ENCODE data around the gene PTPRZ1. TPM values are rescaled to one million over a fixed set of nuclear protein-coding genes. Genes with fewer than 3 reads are reported as not detected.

Gene PTPRZ1
- total and polyA plus RNA-seq, 8 donors: 0.60 to 2.5 (median 0.98) TPM

GRCh38 chr7:122055073-122055472 is 182.1 kb downstream of the PTPRZ1 start:
- intact Hi-C loops (cut with DNase I): no loop called here
- no peak overlapping the region for H3K4me3 ChIP-seq
- H3K27me3 ChIP-seq: no peaks in the 10 kb centered on the region
- TF ChIP-seq CTCF (IDR thresholded peaks at IDR 0.05): no peak
- DNase-seq (no peak), ATAC-seq (no peak), FAIRE-seq (no peak)
- 51 to 54% methylated on average over 1 of the region's 1 CpG for WGBS, 2 donors
- H3K27ac ChIP-seq: no peak overlapping the region
- no peaks in the 10 kb centered on the region for H3K9me3 ChIP-seq
- no peaks in the 10 kb centered on the region for H3K36me3 ChIP-seq
- no peaks in the 10 kb centered on the region for H3K4me1 ChIP-seq

GRCh38 chr7:122056977-122057376 is 184.0 kb downstream of the PTPRZ1 start:
- no peak for TF ChIP-seq CTCF (IDR thresholded peaks at IDR 0.05)
- Histone ChIP-seq H3K27ac (no peak overlapping the region), H3K4me3 (no peak overlapping the region), H3K36me3 (no peaks in the 10 kb centered on the region), H3K9me3 (no peaks in the 10 kb centered on the region), H3K4me1 (no peaks in the 10 kb centered on the region), H3K27me3 (no peaks in the 10 kb centered on the region)
- intact Hi-C loops (cut with DNase I): no loop called here
- DNase-seq (no peak), FAIRE-seq (no peak), ATAC-seq (no peak)
- 81 to 84% methylated on average over 2 of the region's 2 CpGs for WGBS, 2 donors

- no peak for ATAC-seq
- Histone ChIP-seq H3K36me3 (no peaks in the 10 kb centered on the region), H3K9me3 (no peaks in the 10 kb centered on the region), H3K27me3 (no peaks in the 10 kb centered on the region), H3K4me1 (no peaks in the 10 kb centered on the region), H3K4me3 (no peak overlapping the region), H3K27ac (no peak overlapping the region)
- no peak for TF ChIP-seq CTCF (IDR thresholded peaks at IDR 0.05)
- intact Hi-C loops (cut with DNase I): no loop called here
- WGBS, 2 donors: 53 to 61% methylated on average over 4 of the region's 4 CpGs
- FAIRE-seq: no peak
- DNase-seq: no peak
Measured at GRCh38 chr7:122059542-122059941, 186.6 kb downstream of the PTPRZ1 start.

- intact Hi-C loops (cut with DNase I): no loop called here
- ATAC-seq (no peak), DNase-seq (no peak), FAIRE-seq (no peak)
- no peaks in the 10 kb centered on the region for H3K27me3 ChIP-seq
- no peaks in the 10 kb centered on the region for H3K9me3 ChIP-seq
- no peaks in the 10 kb centered on the region for H3K36me3 ChIP-seq
- no peak overlapping the region for H3K4me3 ChIP-seq
- TF ChIP-seq CTCF (IDR thresholded peaks at IDR 0.05): no peak
- no peaks in the 10 kb centered on the region for H3K4me1 ChIP-seq
- H3K27ac ChIP-seq: no peak overlapping the region
Measured at GRCh38 chr7:122063146-122063545, 190.2 kb downstream of the PTPRZ1 start.

- no peaks in the 10 kb centered on the region for H3K36me3 ChIP-seq
- H3K27me3 ChIP-seq: no peaks in the 10 kb centered on the region
- no peaks in the 10 kb centered on the region for H3K9me3 ChIP-seq
- no peak overlapping the region for H3K4me3 ChIP-seq
- TF ChIP-seq CTCF (IDR thresholded peaks at IDR 0.05): no peak
- intact Hi-C loops (cut with DNase I): no loop called here
- no peak overlapping the region for H3K27ac ChIP-seq
- no peak for DNase-seq
- no peak for ATAC-seq
- H3K4me1 ChIP-seq: no peaks in the 10 kb centered on the region
- no peak for FAIRE-seq
- 76 to 87% methylated on average over 4 of the region's 4 CpGs for WGBS, 2 donors
Measured at GRCh38 chr7:122064971-122065370, 192.0 kb downstream of the PTPRZ1 start.

Measured in pancreas (tissue), 10 donors.